Activated CD4-positive, alpha-beta memory T cell treated with anti-CD3 and anti-CD28 coated beads, Interleukin-2, amount 10 ng/mL, durations not matched to agents 7 days and 5 days (primary cell): Measurements from ENCODE around the gene LTA. TPM values are rescaled to one million over a fixed set of nuclear protein-coding genes. Genes with fewer than 3 reads are reported as not detected.

Experiments used
- CTCF ChIA-PET: fragments of 350-600 bp; sonication (Branson Sonifier 250); formaldehyde crosslinking; loops from one replicate; lab custom pipeline; 2021; ENCODE audit warnings: antibody characterized with exemption, inconsistent platforms; lab: Charles Lee
- POLR2A ChIA-PET: fragments of 350-600 bp; sonication (Branson Sonifier 250); formaldehyde crosslinking; loops from one replicate; lab custom pipeline; 2021; ENCODE audit warnings: antibody characterized with exemption; lab: Charles Lee
- DNase-seq: peaks from one replicate; pipeline ENCODE4 v3.0.0-alpha.2; 2020
- H3K27ac Mint-ChIP-seq: one replicate; pipeline ENCODE4 v1.8.0; 2021; ENCODE audit warnings: mild to moderate bottlenecking, mixed read lengths
- H3K27me3 Mint-ChIP-seq: one replicate; pipeline ENCODE4 v1.8.0; 2021; ENCODE audit warnings: mixed read lengths
- H3K36me3 Mint-ChIP-seq: one replicate; pipeline ENCODE4 v1.8.0; 2021; ENCODE audit warnings: low read depth, mixed read lengths
- H3K4me1 Mint-ChIP-seq: one replicate; pipeline ENCODE4 v1.8.0; 2021; ENCODE audit warnings: mixed read lengths
- H3K4me3 Mint-ChIP-seq: one replicate; pipeline ENCODE4 v1.8.0; 2021; ENCODE audit warnings: mild to moderate bottlenecking, mixed read lengths
- H3K9me3 Mint-ChIP-seq: one replicate; pipeline ENCODE4 v1.8.0; 2021; ENCODE audit warnings: mixed read lengths
- total RNA-seq, 2 experiments: library from RNA; stranded (reverse); gene quantifications; one replicate each; pipeline ENCODE4 v1.2.3, GENCODE V29; 2021

The LTA gene
- total RNA-seq, 2 experiments from 2014 or later, result 37.2 to 38.4 TPM

DNA sequence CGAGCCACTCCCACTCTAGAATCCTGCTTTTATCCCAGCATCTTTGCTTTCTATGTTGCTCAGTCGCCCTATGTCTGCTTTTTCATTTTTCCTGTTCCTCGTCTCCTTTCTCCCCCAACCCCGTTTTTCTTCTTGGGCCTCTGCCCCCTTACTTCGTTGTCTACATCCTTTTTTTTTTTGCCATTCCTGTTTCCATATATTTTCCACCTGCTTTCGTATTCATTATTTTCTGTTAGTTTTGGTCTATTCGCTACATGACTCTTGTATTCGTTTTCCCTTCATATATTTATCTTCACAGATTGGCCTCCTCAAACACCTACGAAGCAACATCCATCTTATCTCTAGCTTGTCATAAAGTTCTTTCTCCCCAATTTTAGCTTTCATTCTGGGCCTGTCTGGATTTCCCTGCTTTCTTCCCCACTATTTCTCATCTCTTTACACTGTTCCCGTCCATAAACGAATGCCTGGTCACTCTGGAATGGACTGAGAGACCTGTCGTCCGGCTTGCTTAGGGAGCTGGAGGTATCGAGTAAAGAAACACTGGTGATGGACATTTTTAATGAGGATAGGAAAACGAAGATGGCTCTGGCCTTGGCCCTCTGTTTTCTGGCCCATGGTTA lies 49.3 kb downstream of the LTA start:
- Mint-ChIP-seq H3K4me1 (peaks cover 38% of the 10 kb centered on the region), H3K27ac (peak overlapping the region; percentile 89), H3K4me3 (peak overlapping the region; percentile 81), H3K36me3 (peaks cover 54% of the 10 kb centered on the region), H3K27me3 (no peaks in the 10 kb centered on the region), H3K9me3 (no peaks in the 10 kb centered on the region)
- CTCF ChIA-PET, result interaction anchor here (1.2 to 3.7 kb wide), 5 partner anchors 24 to 149 kb away, joined by 3 to 10 read pairs (median 7); partner anchors contain the start of gene MSH5
- DNase-seq, result no peak
- POLR2A ChIA-PET, result interaction anchor here (0.9 to 4.1 kb wide), 27 partner anchors 9 to 574 kb away, joined by 3 to 60 read pairs (median 4); partner anchors contain the start of genes APOM, BAG6, C6orf47 and GPANK1

DNA sequence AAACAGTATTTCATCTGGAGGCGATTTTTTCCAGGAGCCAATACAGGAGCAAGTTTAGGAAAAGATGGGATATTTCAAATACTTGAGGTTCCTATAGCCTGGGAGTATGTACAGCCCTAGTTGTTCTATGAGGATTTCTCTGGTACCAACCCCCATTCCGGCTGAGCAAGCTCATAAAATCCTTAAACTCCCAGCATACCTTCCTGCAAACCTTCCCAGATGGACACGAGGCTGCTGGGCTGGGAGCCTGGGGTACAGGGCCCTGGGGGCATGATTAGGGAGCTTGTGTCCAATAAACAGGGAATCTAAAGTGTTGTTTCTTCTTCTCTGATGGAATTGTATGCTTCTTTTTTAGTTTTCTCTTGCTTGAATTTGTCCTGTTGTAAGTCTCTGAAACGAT lies 49.9 kb downstream of the LTA start:
- peaks cover 58% of the 10 kb centered on the region for H3K36me3 Mint-ChIP-seq
- peaks cover 34% of the 10 kb centered on the region for H3K4me1 Mint-ChIP-seq
- H3K4me3 Mint-ChIP-seq, result peak overlapping the region; percentile 81
- no peaks in the 10 kb centered on the region for H3K9me3 Mint-ChIP-seq
- CTCF ChIA-PET, result interaction anchor here (1.0 to 3.7 kb wide), 6 partner anchors 24 to 209 kb away, joined by 3 to 10 read pairs (median 6); partner anchors contain the start of gene MSH5
- H3K27me3 Mint-ChIP-seq, result no peaks in the 10 kb centered on the region
- DNase-seq, result no peak
- H3K27ac Mint-ChIP-seq, result peak overlapping the region; percentile 89
- POLR2A ChIA-PET, result interaction anchor here (0.8 to 4.1 kb wide), 21 partner anchors 11 to 206 kb away, joined by 3 to 60 read pairs (median 4); partner anchors contain the start of genes APOM, BAG6, C6orf47 and GPANK1

DNA sequence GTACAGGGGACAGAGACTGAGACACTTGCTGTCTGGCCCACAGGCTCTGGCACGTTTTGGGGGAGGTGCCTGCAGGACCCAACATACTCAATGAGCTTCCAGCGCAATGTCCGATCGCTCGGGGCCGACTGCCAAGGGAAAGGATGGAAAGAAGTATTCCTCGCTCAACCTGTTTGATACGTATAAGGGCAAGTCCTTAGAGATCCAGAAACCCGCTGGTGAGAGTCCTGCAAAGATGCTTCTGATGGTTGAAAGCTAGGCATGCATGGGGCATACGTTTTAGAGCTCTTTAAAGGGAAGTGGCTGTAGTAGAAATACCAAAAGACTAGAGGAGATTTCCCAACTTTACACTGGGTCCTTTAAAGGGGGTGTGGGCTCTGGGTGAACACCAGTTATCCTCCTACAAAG lies 50.6 kb downstream of the LTA start:
- H3K27ac Mint-ChIP-seq, result peak overlapping the region; percentile 89
- H3K27me3 Mint-ChIP-seq, result no peaks in the 10 kb centered on the region
- peak overlapping the region; percentile 81 for H3K4me3 Mint-ChIP-seq
- H3K9me3 Mint-ChIP-seq, result no peaks in the 10 kb centered on the region
- ChIA-PET POLR2A (interaction anchor here (0.8 to 4.1 kb wide), 17 partner anchors 12 to 213 kb away, joined by 3 to 60 read pairs (median 4); partner anchors contain the start of genes BAG6, C6orf47, DDX39B and GPANK1), CTCF (interaction anchor here (1.0 to 3.7 kb wide), 4 partner anchors 25 to 208 kb away, joined by 3 to 10 read pairs (median 6); partner anchors contain the start of gene MSH5)
- H3K4me1 Mint-ChIP-seq, result peaks cover 33% of the 10 kb centered on the region
- H3K36me3 Mint-ChIP-seq, result peaks cover 65% of the 10 kb centered on the region
- no peak for DNase-seq

Other genes with a start within 250 kb of the LTA start
- 1,000 to 10,000 TPM; 5,151 to 5,157 TPM for gene HLA-B, start 215.1 kb upstream of the LTA start, total RNA-seq
- 10 to 100 TPM; 12.0 to 12.3 TPM for gene MICA, start 168.7 kb upstream of the LTA start, total RNA-seq
- 10 to 100 TPM; 60.8 to 62.9 TPM for gene MICB, start 74.1 kb upstream of the LTA start, total RNA-seq
- gene MCCD1, start 43.3 kb upstream of the LTA start, total RNA-seq, result not detected
- 100 to 1,000 TPM; 427 to 434 TPM for gene DDX39B, start 30.3 kb upstream of the LTA start, total RNA-seq
- gene ATP6V1G2, start 25.7 kb upstream of the LTA start, total RNA-seq, result 1 to 10 TPM; 2.7 to 3.8 TPM
- gene NFKBIL1, start 24.7 kb upstream of the LTA start, total RNA-seq, result 10 to 100 TPM; 22.8 to 23.6 TPM
- gene TNF, start 3.3 kb downstream of the LTA start, total RNA-seq, result 100 to 1,000 TPM; 124 to 130 TPM
- gene LTB, start 10.1 kb downstream of the LTA start, total RNA-seq, result 1,000 to 10,000 TPM; 1,185 to 1,194 TPM
- 10 to 100 TPM; 69.8 to 74.5 TPM for gene LST1, start 14.0 kb downstream of the LTA start, total RNA-seq
- 10 to 100 TPM; 76.4 to 78.3 TPM for gene NCR3, start 20.7 kb downstream of the LTA start, total RNA-seq
- gene AIF1, start 42.9 kb downstream of the LTA start, total RNA-seq, result 10 to 100 TPM; 11.3 to 11.7 TPM
- gene PRRC2A, start 48.4 kb downstream of the LTA start, total RNA-seq, result 100 to 1,000 TPM; 215 to 222 TPM
- gene BAG6, start 80.4 kb downstream of the LTA start, total RNA-seq, result 100 to 1,000 TPM; 275 to 282 TPM
- gene APOM, start 83.6 kb downstream of the LTA start, total RNA-seq, result 1 to 10 TPM; 2.9 to 3.6 TPM
- gene C6orf47, start 88.5 kb downstream of the LTA start, total RNA-seq, result 10 to 100 TPM; 26.4 to 26.7 TPM
- gene GPANK1, start 92.7 kb downstream of the LTA start, total RNA-seq, result 10 to 100 TPM; 33.6 to 35.2 TPM
- gene CSNK2B, start 93.8 kb downstream of the LTA start, total RNA-seq, result 100 to 1,000 TPM; 199 to 212 TPM
- 10 to 100 TPM; 16.7 to 17.2 TPM for gene LY6G5B, start 97.7 kb downstream of the LTA start, total RNA-seq
- gene LY6G5C, start 108.8 kb downstream of the LTA start, total RNA-seq, result 1 to 10 TPM; 2.3 to 2.6 TPM
- 10 to 100 TPM; 53.1 to 55.0 TPM for gene ABHD16A, start 131.0 kb downstream of the LTA start, total RNA-seq
- gene LY6G6F, start 134.6 kb downstream of the LTA start, total RNA-seq, result not detected
- not detected for gene LY6G6D, start 143.1 kb downstream of the LTA start, total RNA-seq
- gene LY6G6C, start 149.5 kb downstream of the LTA start, total RNA-seq, result not detected
- gene MPIG6B, start 151.1 kb downstream of the LTA start, total RNA-seq, result not detected
- gene DDAH2, start 157.0 kb downstream of the LTA start, total RNA-seq, result 10 to 100 TPM; 22.1 to 23.9 TPM
- 100 to 1,000 TPM; 640 to 644 TPM for gene CLIC1, start 164.2 kb downstream of the LTA start, total RNA-seq
- 10 to 100 TPM; 60.1 to 63.2 TPM for gene MSH5, start 167.7 kb downstream of the LTA start, total RNA-seq
- gene SAPCD1, start 190.4 kb downstream of the LTA start, total RNA-seq, result 10 to 100 TPM; 10.7 to 14.6 TPM
- gene VWA7, start 205.0 kb downstream of the LTA start, total RNA-seq, result 10 to 100 TPM; 11.0 to 12.2 TPM
- 10 to 100 TPM; 84.1 to 88.4 TPM for gene VARS1, start 223.5 kb downstream of the LTA start, total RNA-seq
- gene LSM2, start 234.7 kb downstream of the LTA start, total RNA-seq, result 100 to 1,000 TPM; 100 to 108 TPM
- gene HSPA1L, start 243.0 kb downstream of the LTA start, total RNA-seq, result 1 to 10 TPM; 2.8 to 3.0 TPM
- 100 to 1,000 TPM; 147 to 151 TPM for gene HSPA1A, start 243.3 kb downstream of the LTA start, total RNA-seq